ENCODE results near the gene BST1. TPM values are rescaled to one million over a fixed set of nuclear protein-coding genes. Genes with fewer than 3 reads are reported as not detected.

BST1 gene
- total RNA-seq, 1 experiment from 2014 or later = 1.4 TPM

- Mint-ChIP-seq H3K4me3 (no peak overlapping the region), H3K27me3 (ENCODE audit: low read depth) (peaks cover 2% of the 10 kb centered on the region; the same call in 1 of the 2 replicates), H3K36me3 (no peaks in the 10 kb centered on the region; the same call in 1 of the 2 replicates), H3K27ac (no peak overlapping the region; the same call in 1 of the 2 replicates), H3K9me3 (no peaks in the 10 kb centered on the region), H3K4me1 (peaks cover 20% of the 10 kb centered on the region)
- ChIA-PET POLR2A (no interaction called here), CTCF (no interaction called here)
- DNase-seq (ENCODE audit: low spot score) = no peak
- no peak for ATAC-seq
- TF ChIP-seq ZNF138 (CRISPR knock-in tag; conservative IDR thresholded peaks at IDR 0.05) (no peak), NR1H2 (CRISPR knock-in tag; IDR thresholded peaks at IDR 0.05) (no peak), ATF6 (CRISPR knock-in tag; IDR thresholded peaks at IDR 0.05) (no peak), ZNF263 (CRISPR knock-in tag; IDR thresholded peaks at IDR 0.05; ENCODE audit: low read depth) (no peak), ATF1 (CRISPR knock-in tag; IDR thresholded peaks at IDR 0.05) (no peak), SOX15 (CRISPR knock-in tag; IDR thresholded peaks at IDR 0.05) (no peak), MXD4 (CRISPR knock-in tag; IDR thresholded peaks at IDR 0.05; ENCODE audit: borderline replicate concordance) (no peak), ZNF317 (CRISPR knock-in tag; IDR thresholded peaks at IDR 0.05; ENCODE audit: borderline replicate concordance, low read depth) (no peak), FOXP1 (CRISPR knock-in tag; IDR thresholded peaks at IDR 0.05; ENCODE audit: borderline replicate concordance) (no peak), ZNF396 (CRISPR knock-in tag; IDR thresholded peaks at IDR 0.05; ENCODE audit: borderline replicate concordance) (no peak)
Observed at GRCh38 chr4:15658136-15658770, 44.6 kb upstream of the BST1 start.

GRCh38 chr4:15658781-15659180 lies 44.1 kb upstream of the BST1 start:
- Mint-ChIP-seq H3K36me3 (no peaks in the 10 kb centered on the region; the same call in 1 of the 2 replicates), H3K27ac (no peak overlapping the region), H3K4me1 (peaks cover 15% of the 10 kb centered on the region), H3K27me3 (ENCODE audit: low read depth) (peaks cover 2% of the 10 kb centered on the region; the same call in 1 of the 2 replicates), H3K9me3 (no peaks in the 10 kb centered on the region), H3K4me3 (no peak overlapping the region)
- ATAC-seq = no peak
- ChIA-PET POLR2A (no interaction called here), CTCF (no interaction called here)
- DNase-seq (ENCODE audit: low spot score) = no peak
- no peak for TF ChIP-seq USF2 (CRISPR knock-in tag; IDR thresholded peaks at IDR 0.05)
- no peak for TF ChIP-seq HMGXB4 (CRISPR knock-in tag; IDR thresholded peaks at IDR 0.05)
- TF ChIP-seq ZNF425 (CRISPR knock-in tag; conservative IDR thresholded peaks at IDR 0.05) = no peak
- no peak for TF ChIP-seq E2F4 (CRISPR knock-in tag; IDR thresholded peaks at IDR 0.05; ENCODE audit: borderline replicate concordance, low read depth)
- no peak for TF ChIP-seq ZNF317 (CRISPR knock-in tag; IDR thresholded peaks at IDR 0.05; ENCODE audit: borderline replicate concordance, low read depth)
- no peak for TF ChIP-seq FOXP4 (CRISPR knock-in tag; IDR thresholded peaks at IDR 0.05)
- no peak for TF ChIP-seq NFATC4 (CRISPR knock-in tag; IDR thresholded peaks at IDR 0.05)
- no peak for TF ChIP-seq ZSCAN18 (CRISPR knock-in tag; IDR thresholded peaks at IDR 0.05)
- no peak for TF ChIP-seq USF1 (CRISPR knock-in tag; IDR thresholded peaks at IDR 0.05)
- no peak for TF ChIP-seq E2F1 (CRISPR knock-in tag; IDR thresholded peaks at IDR 0.05)
- no peak for TF ChIP-seq MAX (CRISPR knock-in tag; IDR thresholded peaks at IDR 0.05)

Measured in WTC11 (cell line).